ENCODE results near the gene SOCS7. TPM values are rescaled to one million over a fixed set of nuclear protein-coding genes. Genes with fewer than 3 reads are reported as not detected.

The SOCS7 gene
- total and polyA plus RNA-seq, 2 experiments from 2014 or later: 5.0 to 29.2 TPM

DNA sequence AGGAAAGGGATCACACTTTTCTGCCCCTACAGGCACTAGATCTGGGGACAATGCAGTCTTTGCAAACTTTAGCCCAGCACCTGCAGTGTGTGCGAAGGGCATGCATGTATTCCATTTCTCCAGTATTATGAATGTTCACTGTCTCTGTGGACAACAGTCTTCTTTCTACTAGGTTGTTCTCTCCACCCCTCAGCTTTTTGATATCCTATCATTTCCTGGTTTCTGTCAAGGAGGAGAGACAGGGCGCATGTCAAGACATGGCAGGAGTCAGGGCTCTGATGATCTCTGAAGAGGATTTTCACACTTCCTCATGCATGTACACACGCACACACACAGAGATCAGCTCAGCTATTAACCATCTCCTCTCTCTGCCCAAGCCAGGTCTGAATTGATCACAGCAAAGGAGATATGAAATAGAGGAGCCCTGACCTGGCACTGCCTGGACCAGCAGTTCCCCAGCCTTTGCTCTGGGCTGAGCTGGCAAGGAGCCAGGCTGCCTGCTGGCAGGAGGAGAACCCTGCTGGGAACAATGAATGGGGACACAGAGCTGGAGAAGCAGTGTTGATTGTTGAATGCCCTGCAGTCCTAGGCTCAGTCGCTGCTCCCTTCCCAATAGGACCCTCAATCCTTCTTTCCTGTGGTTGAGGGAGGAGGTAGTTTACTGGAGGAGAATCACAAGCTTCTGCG is 10.5 kb upstream of the SOCS7 start:
- Histone ChIP-seq H3K4me3 (no peak overlapping the region), H2AFZ (peak overlapping the region; percentile 86), H3K4me1 (ENCODE audit: insufficient read depth) (peaks cover 7% of the 10 kb centered on the region), H4K20me1 (replicated peaks; ENCODE audit: insufficient read depth) (no peaks in the 10 kb centered on the region), H3F3A (replicated peaks; ENCODE audit: low read depth) (no peaks in the 10 kb centered on the region), H3K27me3 (ENCODE audit: insufficient read depth) (no peaks in the 10 kb centered on the region), H3K36me3 (ENCODE audit: insufficient read depth) (no peaks in the 10 kb centered on the region), H3K27ac (ENCODE audit: low read depth) (no peak overlapping the region), H3K79me2 (replicated peaks; ENCODE audit: insufficient read depth) (no peaks in the 10 kb centered on the region), H3K9me2 (ENCODE audit: insufficient read depth) (no peaks in the 10 kb centered on the region), H3K4me2 (peak overlapping the region; percentile 57; the same call in 1 of the 2 replicates)
- H3K4me3 Mint-ChIP-seq: no peak overlapping the region
- TF ChIP-seq CREB1 (CRISPR knock-in tag; IDR thresholded peaks at IDR 0.05; ENCODE audit: low read depth) (no peak), EZH2 (IDR thresholded peaks at IDR 0.05; ENCODE audit: low read depth, unreplicated experiment) (no peak), STAT1 (IDR thresholded peaks at IDR 0.05; ENCODE audit: unreplicated experiment) (no peak), POLR2AphosphoS5 (IDR thresholded peaks at IDR 0.05; ENCODE audit: low read depth) (no peak), EZH2phosphoT487 (IDR thresholded peaks at IDR 0.05; ENCODE audit: unreplicated experiment) (no peak), ZNF331 (CRISPR knock-in tag; IDR thresholded peaks at IDR 0.05; ENCODE audit: low read depth) (no peak)
- TF ChIP-seq, protein P1, sequence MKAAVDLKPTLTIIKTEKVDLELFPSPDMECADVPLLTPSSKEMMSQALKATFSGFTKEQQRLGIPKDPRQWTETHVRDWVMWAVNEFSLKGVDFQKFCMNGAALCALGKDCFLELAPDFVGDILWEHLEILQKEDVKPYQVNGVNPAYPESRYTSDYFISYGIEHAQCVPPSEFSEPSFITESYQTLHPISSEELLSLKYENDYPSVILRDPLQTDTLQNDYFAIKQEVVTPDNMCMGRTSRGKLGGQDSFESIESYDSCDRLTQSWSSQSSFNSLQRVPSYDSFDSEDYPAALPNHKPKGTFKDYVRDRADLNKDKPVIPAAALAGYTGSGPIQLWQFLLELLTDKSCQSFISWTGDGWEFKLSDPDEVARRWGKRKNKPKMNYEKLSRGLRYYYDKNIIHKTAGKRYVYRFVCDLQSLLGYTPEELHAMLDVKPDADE (IDR thresholded peaks at IDR 0.05): no peak
- TF ChIP-seq, protein P2, sequence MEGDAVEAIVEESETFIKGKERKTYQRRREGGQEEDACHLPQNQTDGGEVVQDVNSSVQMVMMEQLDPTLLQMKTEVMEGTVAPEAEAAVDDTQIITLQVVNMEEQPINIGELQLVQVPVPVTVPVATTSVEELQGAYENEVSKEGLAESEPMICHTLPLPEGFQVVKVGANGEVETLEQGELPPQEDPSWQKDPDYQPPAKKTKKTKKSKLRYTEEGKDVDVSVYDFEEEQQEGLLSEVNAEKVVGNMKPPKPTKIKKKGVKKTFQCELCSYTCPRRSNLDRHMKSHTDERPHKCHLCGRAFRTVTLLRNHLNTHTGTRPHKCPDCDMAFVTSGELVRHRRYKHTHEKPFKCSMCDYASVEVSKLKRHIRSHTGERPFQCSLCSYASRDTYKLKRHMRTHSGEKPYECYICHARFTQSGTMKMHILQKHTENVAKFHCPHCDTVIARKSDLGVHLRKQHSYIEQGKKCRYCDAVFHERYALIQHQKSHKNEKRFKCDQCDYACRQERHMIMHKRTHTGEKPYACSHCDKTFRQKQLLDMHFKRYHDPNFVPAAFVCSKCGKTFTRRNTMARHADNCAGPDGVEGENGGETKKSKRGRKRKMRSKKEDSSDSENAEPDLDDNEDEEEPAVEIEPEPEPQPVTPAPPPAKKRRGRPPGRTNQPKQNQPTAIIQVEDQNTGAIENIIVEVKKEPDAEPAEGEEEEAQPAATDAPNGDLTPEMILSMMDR (conservative IDR thresholded peaks at IDR 0.05; ENCODE audit: low read depth in 2 of 2): no peak
- peak; percentile 87 for ATAC-seq
- peaks cover 20% of the 10 kb centered on the region for H3K4me1 Mint-ChIP-seq
- H3K9me3 Mint-ChIP-seq: no peaks in the 10 kb centered on the region
- peak; percentile 52 for DNase-seq (ENCODE audit: low spot score)
- no peak overlapping the region for H3K27ac Mint-ChIP-seq
- no peaks in the 10 kb centered on the region for H3K36me3 Mint-ChIP-seq (ENCODE audit: low read depth)
- H3K27me3 Mint-ChIP-seq (ENCODE audit: insufficient read depth, low read depth, poor library complexity): peaks cover 13% of the 10 kb centered on the region

DNA sequence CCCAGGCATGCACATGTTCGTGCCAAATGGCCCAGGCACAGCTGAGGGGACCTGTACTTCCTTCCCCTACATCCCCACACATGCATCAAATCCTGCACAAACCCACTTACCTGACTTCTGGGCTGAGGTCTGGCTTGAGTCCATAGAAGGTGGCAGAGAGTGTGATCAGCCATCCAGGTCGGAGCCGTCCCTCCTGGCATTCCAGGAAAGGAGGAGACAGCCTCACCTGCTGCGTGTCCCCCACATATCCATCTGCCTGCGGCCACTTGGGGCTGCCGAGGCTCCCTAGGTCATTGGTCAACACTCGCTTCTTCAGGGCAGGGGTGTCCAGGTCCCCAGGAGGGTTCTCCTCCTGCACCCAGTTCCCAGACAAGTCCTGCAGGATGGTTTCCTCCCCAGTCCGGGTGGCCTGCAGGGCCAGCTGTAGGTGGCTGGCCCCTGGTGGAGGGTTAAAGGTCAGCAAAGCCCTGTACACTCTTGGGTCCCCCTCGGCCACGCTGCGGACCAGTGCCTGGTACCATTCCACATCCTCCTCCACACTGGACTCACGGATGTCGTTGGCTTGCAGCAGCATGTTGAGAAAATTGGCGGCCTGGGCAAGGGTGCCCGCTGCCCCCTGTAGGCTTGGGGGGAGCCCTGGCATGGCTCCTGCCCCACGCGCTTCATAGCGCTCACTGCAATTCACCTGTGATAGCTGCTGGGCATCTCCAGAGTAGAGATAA is 8.6 kb upstream of the SOCS7 start:
- no peaks in the 10 kb centered on the region for H3K27me3 ChIP-seq (ENCODE audit: insufficient read depth)
- peaks cover 13% of the 10 kb centered on the region for H3K27me3 Mint-ChIP-seq (ENCODE audit: insufficient read depth, low read depth, poor library complexity)
- no peaks in the 10 kb centered on the region for H3K9me2 ChIP-seq (ENCODE audit: insufficient read depth)
- no peaks in the 10 kb centered on the region for H4K20me1 ChIP-seq (replicated peaks; ENCODE audit: insufficient read depth)
- no peak overlapping the region for H2AFZ ChIP-seq
- H3K4me1 ChIP-seq (ENCODE audit: insufficient read depth): peaks cover 7% of the 10 kb centered on the region
- TF ChIP-seq EZH2 (IDR thresholded peaks at IDR 0.05; ENCODE audit: low read depth, unreplicated experiment) (no peak), NANOG (IDR thresholded peaks at IDR 0.05; ENCODE audit: borderline replicate concordance) (no peak), CREB1 (CRISPR knock-in tag; IDR thresholded peaks at IDR 0.05; ENCODE audit: low read depth) (no peak)
- TF ChIP-seq, protein P1 (IDR thresholded peaks at IDR 0.05): no peak
- no peak for DNase-seq (ENCODE audit: low spot score)
- no peak for ATAC-seq
- no peaks in the 10 kb centered on the region for H3K9me3 Mint-ChIP-seq
- H3K36me3 Mint-ChIP-seq (ENCODE audit: low read depth): no peaks in the 10 kb centered on the region
- no peaks in the 10 kb centered on the region for H3K79me2 ChIP-seq (replicated peaks; ENCODE audit: insufficient read depth)
- H3K4me2 ChIP-seq: no peak overlapping the region
- H3K4me1 Mint-ChIP-seq: peaks cover 20% of the 10 kb centered on the region
- no peak overlapping the region for H3K4me3 ChIP-seq
- H3K27ac ChIP-seq (ENCODE audit: low read depth): no peak overlapping the region
- H3K36me3 ChIP-seq (ENCODE audit: insufficient read depth): no peaks in the 10 kb centered on the region
- no peak overlapping the region for H3K27ac Mint-ChIP-seq
- H3F3A ChIP-seq (replicated peaks; ENCODE audit: low read depth): no peaks in the 10 kb centered on the region
- H3K4me3 Mint-ChIP-seq: no peak overlapping the region; the same call in 2 of the 3 replicates
